Tibial nerve (tissue), 4 donors: ENCODE measurements around the gene CSNK1G1. TPM values are rescaled to one million over a fixed set of nuclear protein-coding genes. Genes with fewer than 3 reads are reported as not detected.

ENCODE experiments used
- DNase-seq, 2 donors: peaks; one replicate each; pipeline ENCODE4 v3.0.0-alpha.2; 2019; ENCODE audit warnings: low spot score in 2 of 2
- H3K27ac ChIP-seq, 4 donors: fragments of 200-600 bp; sonication (generic) in 3 of 4; one replicate each; pipeline ENCODE4 v1.5.1; 2017 to 2019; ENCODE audit warnings: mild to moderate bottlenecking in 1 of 4
- H3K27me3 ChIP-seq, 2 donors: fragments of 200-600 bp; sonication (generic) in 1 of 2; one replicate each; pipeline versions ENCODE4 v1.5.1 to v1.6.0; 2017 to 2019
- H3K36me3 ChIP-seq, 3 donors: fragments of 200-600 bp; sonication (generic); one replicate each; pipeline ENCODE4 v1.5.1; 2018 to 2019
- H3K4me1 ChIP-seq, 4 donors: fragments of 200-600 bp; sonication (generic) in 3 of 4; one replicate each; pipeline ENCODE4 v1.5.1; 2017 to 2019
- H3K4me3 ChIP-seq, 4 donors: fragments of 200-600 bp; sonication (generic) in 3 of 4; one replicate each; pipeline ENCODE4 v1.5.1; 2017 to 2019; ENCODE audit warnings: mild to moderate bottlenecking in 1 of 4, moderate library complexity in 1 of 4
- H3K9me3 ChIP-seq, 4 donors: fragments of 200-600 bp; sonication (generic) in 3 of 4; one replicate each; pipeline ENCODE4 v1.5.1; 2017 to 2019
- CTCF ChIP-seq, 5 experiments: fragments of 200-600 bp in 3 of 5; fragments of 450-650 bp in 2 of 5; sonication (generic) in 3 of 5; IDR thresholded peaks; one replicate each; pipeline ENCODE4 v1.5.1; 2016 to 2019; ENCODE audit warnings: antibody characterized with exemption in 5 of 5, mild to moderate bottlenecking in 3 of 5, moderate library complexity in 2 of 5
- EP300 ChIP-seq, 2 donors: sonication (generic); formaldehyde crosslinking; IDR thresholded peaks; one replicate each; pipeline ENCODE4 v1.6.1; 2017; ENCODE audit warnings: antibody characterized with exemption in 2 of 2, mild to moderate bottlenecking in 1 of 2
- POLR2A ChIP-seq, 2 donors: fragments of 450-650 bp; IDR thresholded peaks; one replicate each; pipeline ENCODE4 v1.6.1; 2017; ENCODE audit warnings: antibody characterized with exemption in 2 of 2, mild to moderate bottlenecking in 2 of 2, moderate library complexity in 2 of 2
- WGBS, 2 donors: methylation state at CpG; one replicate each; pipeline ENCODE4 v1.1.5; 2018; 5-methylcytosine and 5-hydroxymethylcytosine counted together
- total RNA-seq, 4 donors: library from RNA; depleted of rRNA; stranded (reverse); fragments of >200 nt; gene quantifications; one replicate each; pipeline ENCODE4 v1.1.0, GENCODE V29; 2016

CSNK1G1 gene
- total RNA-seq, 4 donors from 2014 or later: 20.5 to 25.8 (median 22.5) TPM

GRCh38 chr15:64161688-64162477 lies 194.1 kb downstream of the CSNK1G1 start:
- peak overlapping the region; percentile 53 to 81 (median 70) for H3K4me3 ChIP-seq
- WGBS, 2 donors: 46 to 48% methylated on average over 12 of the region's 12 CpGs
- no peaks in the 10 kb centered on the region for H3K27me3 ChIP-seq
- no peaks in the 10 kb centered on the region for H3K9me3 ChIP-seq
- H3K27ac ChIP-seq: peak overlapping the region in 3 of 4 donors; percentile 81 to 88 (median 86)
- no peak for DNase-seq
- no peak for TF ChIP-seq CTCF (IDR thresholded peaks at IDR 0.05)
- no peak for TF ChIP-seq POLR2A (IDR thresholded peaks at IDR 0.05)
- TF ChIP-seq EP300 (IDR thresholded peaks at IDR 0.05): no peak
- H3K4me1 ChIP-seq: peaks cover 0 to 47% (median 33%) of the 10 kb centered on the region in 4 donors
- H3K36me3 ChIP-seq: peaks cover 0 to 47% (median 30%) of the 10 kb centered on the region in 3 donors

- H3K4me3 ChIP-seq: no peak overlapping the region
- H3K27me3 ChIP-seq: no peaks in the 10 kb centered on the region
- no peak for TF ChIP-seq CTCF (IDR thresholded peaks at IDR 0.05)
- no peak for TF ChIP-seq EP300 (IDR thresholded peaks at IDR 0.05)
- TF ChIP-seq POLR2A (IDR thresholded peaks at IDR 0.05): no peak
- no peak overlapping the region for H3K27ac ChIP-seq
- H3K36me3 ChIP-seq: peaks cover 5 to 80% (median 43%) of the 10 kb centered on the region in 3 donors
- no peaks in the 10 kb centered on the region for H3K9me3 ChIP-seq
- no peak for DNase-seq
- peaks cover 0 to 44% (median 26%) of the 10 kb centered on the region in 4 donors for H3K4me1 ChIP-seq
- WGBS, 2 donors: 66 to 67% methylated on average over 11 of the region's 11 CpGs
These were observed 197.4 kb downstream of the CSNK1G1 start for GRCh38 chr15:64158363-64159134.

- no peak for TF ChIP-seq EP300 (IDR thresholded peaks at IDR 0.05)
- TF ChIP-seq POLR2A (IDR thresholded peaks at IDR 0.05): no peak
- TF ChIP-seq CTCF (IDR thresholded peaks at IDR 0.05): no peak
- Histone ChIP-seq H3K9me3 (no peaks in the 10 kb centered on the region), H3K27me3 (peaks cover 0 to 7% of the 10 kb centered on the region in 2 donors), H3K36me3 (peaks cover 5 to 80% (median 43%) of the 10 kb centered on the region in 3 donors), H3K27ac (no peak overlapping the region), H3K4me1 (peaks cover 0 to 52% (median 31%) of the 10 kb centered on the region in 4 donors), H3K4me3 (no peak overlapping the region)
- WGBS, 2 donors: 67 to 86% methylated on average over 1 of the region's 1 CpG
- no peak for DNase-seq
These were observed 198.3 kb downstream of the CSNK1G1 start for GRCh38 chr15:64157599-64158125.

- H3K27me3 ChIP-seq: peaks cover 0 to 15% of the 10 kb centered on the region in 2 donors
- peaks cover 0 to 55% (median 34%) of the 10 kb centered on the region in 4 donors for H3K4me1 ChIP-seq
- no peak overlapping the region for H3K27ac ChIP-seq
- peaks cover 5 to 80% (median 43%) of the 10 kb centered on the region in 3 donors for H3K36me3 ChIP-seq
- no peak overlapping the region for H3K4me3 ChIP-seq
- WGBS, 2 donors: 82 to 85% methylated on average over 15 to 16 of the region's 16 CpGs
- no peaks in the 10 kb centered on the region for H3K9me3 ChIP-seq
- DNase-seq: no peak
- TF ChIP-seq POLR2A (IDR thresholded peaks at IDR 0.05) (no peak), EP300 (IDR thresholded peaks at IDR 0.05) (no peak), CTCF (IDR thresholded peaks at IDR 0.05) (no peak)
These were observed 199.2 kb downstream of the CSNK1G1 start for GRCh38 chr15:64156652-64157331.
